Body of pancreas (tissue), 4 donors: ENCODE measurements around the gene ELF1. TPM values are rescaled to one million over a fixed set of nuclear protein-coding genes. Genes with fewer than 3 reads are reported as not detected.

Source experiments
- ATAC-seq: fragments of 150-250 bp; one replicate; pipeline ENCODE4 v1.9.1; 2016
- DNase-seq, 4 donors: peaks; one replicate each; pipeline ENCODE4 v3.0.0-alpha.2; 2019
- H3K27ac ChIP-seq, 4 donors: fragments of 200-600 bp; sonication (generic); 1 replicate in 3 of 4; 2 replicates in 1 of 4; pipeline versions ENCODE4 v1.5.1 to v1.6.1; 2016 to 2019; ENCODE audit warnings: mild to moderate bottlenecking in 1 of 4, mixed read lengths in 1 of 4, moderate library complexity in 1 of 4
- H3K27me3 ChIP-seq, 2 donors: fragments of 200-600 bp; sonication (generic); one replicate each; pipeline ENCODE4 v1.6.0; 2016; ENCODE audit warnings: mild to moderate bottlenecking in 1 of 2
- H3K36me3 ChIP-seq, 2 donors: fragments of 200-600 bp; sonication (generic); replicated peaks in 1 of 2; 2 replicates each; pipeline ENCODE4 v1.5.1; 2016; ENCODE audit warnings: low read depth in 2 of 2; ENCODE audit not compliant: insufficient read depth in 1 of 2
- H3K4me1 ChIP-seq: fragments of 200-600 bp; sonication (generic); one replicate; pipeline ENCODE4 v1.6.0; 2016
- H3K4me3 ChIP-seq, 2 donors: fragments of 200-600 bp; sonication (generic); 1 replicate in 1 of 2; 2 replicates in 1 of 2; pipeline ENCODE4 v1.5.1; 2016 to 2019
- H3K9me3 ChIP-seq, 3 donors: fragments of 200-600 bp; sonication (generic); 1 replicate in 2 of 3; 2 replicates in 1 of 3; pipeline ENCODE4 v1.5.1; 2016
- POLR2A ChIP-seq, 3 donors: fragments of 450-650 bp; IDR thresholded peaks; one replicate each; pipeline ENCODE4 v1.6.1; 2016; ENCODE audit warnings: antibody characterized with exemption in 3 of 3, mild to moderate bottlenecking in 2 of 3
- WGBS, 2 donors: methylation state at CpG; one replicate each; pipeline ENCODE4 v1.1.5; 2017; 5-methylcytosine and 5-hydroxymethylcytosine counted together
- intact Hi-C: fragments of 100-400 bp; cut with DNase I; formaldehyde crosslinking; loops from one replicate; pipeline ENCODE4 v1.15.1; 2023
- total RNA-seq, 2 donors: library from RNA; depleted of rRNA; stranded (reverse); fragments of >200 nt; gene quantifications; one replicate each; pipeline ENCODE4 v1.1.0, GENCODE V29; 2016
- TF ChIP-seq, protein P1 (sequence below), 7 experiments: fragments of 450-650 bp in 4 of 7; fragments of 200-600 bp in 3 of 7; sonication (generic) in 3 of 7; IDR thresholded peaks; one replicate each; pipeline ENCODE4 v1.5.1; 2016 to 2019; ENCODE audit warnings: antibody characterized with exemption in 7 of 7

Gene ELF1
- total RNA-seq, 2 donors from 2014 or later, result 40.5 to 61.7 TPM

GRCh38 chr13:40946485-40946884 lies 72.6 kb downstream of the ELF1 start:
- H3K4me1 ChIP-seq, result no peaks in the 10 kb centered on the region
- peaks cover 0 to 24% of the 10 kb centered on the region in 2 donors for H3K36me3 ChIP-seq
- intact Hi-C loops, result no loop called here
- DNase-seq (no peak), ATAC-seq (no peak)
- no peak overlapping the region for H3K4me3 ChIP-seq
- H3K9me3 ChIP-seq, result no peaks in the 10 kb centered on the region
- peaks cover 0 to 2% of the 10 kb centered on the region in 2 donors for H3K27me3 ChIP-seq
- 88 to 100% methylated on average over 1 of the region's 1 CpG for WGBS, 2 donors
- no peak overlapping the region for H3K27ac ChIP-seq
- TF ChIP-seq, protein P1, sequence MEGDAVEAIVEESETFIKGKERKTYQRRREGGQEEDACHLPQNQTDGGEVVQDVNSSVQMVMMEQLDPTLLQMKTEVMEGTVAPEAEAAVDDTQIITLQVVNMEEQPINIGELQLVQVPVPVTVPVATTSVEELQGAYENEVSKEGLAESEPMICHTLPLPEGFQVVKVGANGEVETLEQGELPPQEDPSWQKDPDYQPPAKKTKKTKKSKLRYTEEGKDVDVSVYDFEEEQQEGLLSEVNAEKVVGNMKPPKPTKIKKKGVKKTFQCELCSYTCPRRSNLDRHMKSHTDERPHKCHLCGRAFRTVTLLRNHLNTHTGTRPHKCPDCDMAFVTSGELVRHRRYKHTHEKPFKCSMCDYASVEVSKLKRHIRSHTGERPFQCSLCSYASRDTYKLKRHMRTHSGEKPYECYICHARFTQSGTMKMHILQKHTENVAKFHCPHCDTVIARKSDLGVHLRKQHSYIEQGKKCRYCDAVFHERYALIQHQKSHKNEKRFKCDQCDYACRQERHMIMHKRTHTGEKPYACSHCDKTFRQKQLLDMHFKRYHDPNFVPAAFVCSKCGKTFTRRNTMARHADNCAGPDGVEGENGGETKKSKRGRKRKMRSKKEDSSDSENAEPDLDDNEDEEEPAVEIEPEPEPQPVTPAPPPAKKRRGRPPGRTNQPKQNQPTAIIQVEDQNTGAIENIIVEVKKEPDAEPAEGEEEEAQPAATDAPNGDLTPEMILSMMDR (IDR thresholded peaks at IDR 0.05), result no peak
- TF ChIP-seq POLR2A (IDR thresholded peaks at IDR 0.05), result no peak

- DNase-seq (no peak), ATAC-seq (no peak)
- intact Hi-C loops, result no loop called here
- H3K36me3 ChIP-seq, result peaks cover 0 to 15% of the 10 kb centered on the region in 2 donors
- H3K9me3 ChIP-seq, result no peaks in the 10 kb centered on the region
- H3K4me3 ChIP-seq, result no peak overlapping the region
- TF ChIP-seq POLR2A (IDR thresholded peaks at IDR 0.05), result no peak
- TF ChIP-seq, protein P1 (IDR thresholded peaks at IDR 0.05), result no peak
- peaks cover 0 to 2% of the 10 kb centered on the region in 2 donors for H3K27me3 ChIP-seq
- no peak overlapping the region for H3K27ac ChIP-seq
- H3K4me1 ChIP-seq, result no peaks in the 10 kb centered on the region
Observed at GRCh38 chr13:40943073-40943472, 76.0 kb downstream of the ELF1 start.

DNA sequence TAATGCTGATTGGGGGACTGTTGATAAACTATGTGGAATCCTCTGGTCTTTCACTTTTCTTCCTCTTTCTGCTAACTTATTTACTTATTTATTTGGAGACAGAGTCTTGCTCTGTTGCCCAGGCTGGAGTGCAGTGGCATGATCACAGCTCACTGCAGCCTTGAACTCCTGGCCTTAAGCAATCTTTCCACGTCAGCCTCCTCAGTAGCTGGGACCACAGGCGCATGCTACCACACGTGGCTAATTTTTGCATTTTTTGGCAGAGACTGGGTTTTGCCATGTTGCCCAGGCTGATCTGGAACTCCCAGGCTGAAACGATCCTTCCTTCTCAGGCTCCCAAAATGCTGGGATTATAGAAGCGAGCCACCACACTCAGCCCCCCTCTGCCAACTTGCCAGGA lies 77.5 kb downstream of the ELF1 start:
- WGBS, 2 donors, result 72 to 75% methylated on average over 5 of the region's 5 CpGs
- no peak overlapping the region for H3K27ac ChIP-seq
- H3K4me1 ChIP-seq, result peaks cover 10% of the 10 kb centered on the region
- TF ChIP-seq, protein P1 (IDR thresholded peaks at IDR 0.05), result no peak
- no peak for TF ChIP-seq POLR2A (IDR thresholded peaks at IDR 0.05)
- DNase-seq, result no peak
- no peaks in the 10 kb centered on the region for H3K9me3 ChIP-seq
- H3K27me3 ChIP-seq, result peaks cover 0 to 2% of the 10 kb centered on the region in 2 donors
- no peak for ATAC-seq
- intact Hi-C loops, result no loop called here
- H3K36me3 ChIP-seq, result peaks cover 0 to 15% of the 10 kb centered on the region in 2 donors
- no peak overlapping the region for H3K4me3 ChIP-seq

GRCh38 chr13:40940841-40941240 lies 78.3 kb downstream of the ELF1 start:
- Histone ChIP-seq H3K4me1 (peaks cover 11% of the 10 kb centered on the region), H3K9me3 (no peaks in the 10 kb centered on the region), H3K27me3 (peaks cover 0 to 2% of the 10 kb centered on the region in 2 donors), H3K4me3 (no peak overlapping the region), H3K27ac (no peak overlapping the region), H3K36me3 (peaks cover 0 to 17% of the 10 kb centered on the region in 2 donors)
- WGBS, 2 donors, result 74 to 90% methylated on average over 6 of the region's 6 CpGs
- ATAC-seq (no peak), DNase-seq (peak in 1 of 4 donors; percentile 17)
- intact Hi-C loops, result no loop called here
- TF ChIP-seq, protein P1 (IDR thresholded peaks at IDR 0.05), result no peak
- no peak for TF ChIP-seq POLR2A (IDR thresholded peaks at IDR 0.05)

- H3K36me3 ChIP-seq, result peaks cover 4 to 9% of the 10 kb centered on the region in 2 donors
- no peak for ATAC-seq
- 71 to 82% methylated on average over 4 of the region's 4 CpGs for WGBS, 2 donors
- peaks cover 11% of the 10 kb centered on the region for H3K4me1 ChIP-seq
- no peak for TF ChIP-seq POLR2A (IDR thresholded peaks at IDR 0.05)
- TF ChIP-seq, protein P1 (IDR thresholded peaks at IDR 0.05), result no peak
- no peaks in the 10 kb centered on the region for H3K9me3 ChIP-seq
- DNase-seq, result no peak
- H3K27me3 ChIP-seq, result no peaks in the 10 kb centered on the region
- no peak overlapping the region for H3K4me3 ChIP-seq
- intact Hi-C loops, result no loop called here
- no peak overlapping the region for H3K27ac ChIP-seq
Observed at GRCh38 chr13:40933508-40934204, 85.5 kb downstream of the ELF1 start.
